ENCODE measurements around the gene METRN. TPM values are rescaled to one million over a fixed set of nuclear protein-coding genes. Genes with fewer than 3 reads are reported as not detected.

Gene METRN
- total RNA-seq, 2 donors from 2014 or later = 28.9 to 58.9 TPM

DNA sequence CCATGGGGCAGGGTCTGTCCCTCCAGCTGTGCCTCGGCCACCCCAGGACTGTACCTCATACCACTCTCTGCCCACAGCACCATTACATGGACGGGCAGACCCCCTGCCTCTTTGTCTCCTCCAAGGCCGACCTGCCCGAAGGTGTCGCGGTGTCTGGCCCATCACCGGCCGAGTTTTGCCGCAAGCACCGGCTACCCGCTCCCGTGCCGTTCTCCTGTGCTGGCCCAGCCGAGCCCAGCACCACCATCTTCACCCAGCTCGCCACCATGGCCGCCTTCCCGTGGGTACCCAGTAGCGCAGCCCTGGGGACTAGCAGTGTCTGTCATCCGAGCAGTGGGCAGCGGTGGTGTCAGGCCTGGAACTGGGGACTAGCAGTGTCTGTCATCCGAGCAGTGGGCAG, 42.1 kb upstream of the METRN start:
- Histone ChIP-seq H3K36me3 (peaks cover 35% of the 10 kb centered on the region), H3K27me3 (replicated peaks; ENCODE audit: insufficient read depth) (no peaks in the 10 kb centered on the region), H3K27ac (no peak overlapping the region), H3K9me3 (no peaks in the 10 kb centered on the region), H3K4me1 (ENCODE audit: control insufficient read depth in 1 of 2, low read depth in 2 of 2) (peaks cover 12 to 27% of the 10 kb centered on the region in 2 donors), H3K4me3 (no peak overlapping the region)
- DNase-seq (ENCODE audit: low spot score) (no peak), ATAC-seq (ENCODE audit: insufficient number of reproducible peaks, low FRiP score, low read depth) (no peak)
- TF ChIP-seq, protein P1, sequence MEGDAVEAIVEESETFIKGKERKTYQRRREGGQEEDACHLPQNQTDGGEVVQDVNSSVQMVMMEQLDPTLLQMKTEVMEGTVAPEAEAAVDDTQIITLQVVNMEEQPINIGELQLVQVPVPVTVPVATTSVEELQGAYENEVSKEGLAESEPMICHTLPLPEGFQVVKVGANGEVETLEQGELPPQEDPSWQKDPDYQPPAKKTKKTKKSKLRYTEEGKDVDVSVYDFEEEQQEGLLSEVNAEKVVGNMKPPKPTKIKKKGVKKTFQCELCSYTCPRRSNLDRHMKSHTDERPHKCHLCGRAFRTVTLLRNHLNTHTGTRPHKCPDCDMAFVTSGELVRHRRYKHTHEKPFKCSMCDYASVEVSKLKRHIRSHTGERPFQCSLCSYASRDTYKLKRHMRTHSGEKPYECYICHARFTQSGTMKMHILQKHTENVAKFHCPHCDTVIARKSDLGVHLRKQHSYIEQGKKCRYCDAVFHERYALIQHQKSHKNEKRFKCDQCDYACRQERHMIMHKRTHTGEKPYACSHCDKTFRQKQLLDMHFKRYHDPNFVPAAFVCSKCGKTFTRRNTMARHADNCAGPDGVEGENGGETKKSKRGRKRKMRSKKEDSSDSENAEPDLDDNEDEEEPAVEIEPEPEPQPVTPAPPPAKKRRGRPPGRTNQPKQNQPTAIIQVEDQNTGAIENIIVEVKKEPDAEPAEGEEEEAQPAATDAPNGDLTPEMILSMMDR (IDR thresholded peaks at IDR 0.05) = no peak

DNA sequence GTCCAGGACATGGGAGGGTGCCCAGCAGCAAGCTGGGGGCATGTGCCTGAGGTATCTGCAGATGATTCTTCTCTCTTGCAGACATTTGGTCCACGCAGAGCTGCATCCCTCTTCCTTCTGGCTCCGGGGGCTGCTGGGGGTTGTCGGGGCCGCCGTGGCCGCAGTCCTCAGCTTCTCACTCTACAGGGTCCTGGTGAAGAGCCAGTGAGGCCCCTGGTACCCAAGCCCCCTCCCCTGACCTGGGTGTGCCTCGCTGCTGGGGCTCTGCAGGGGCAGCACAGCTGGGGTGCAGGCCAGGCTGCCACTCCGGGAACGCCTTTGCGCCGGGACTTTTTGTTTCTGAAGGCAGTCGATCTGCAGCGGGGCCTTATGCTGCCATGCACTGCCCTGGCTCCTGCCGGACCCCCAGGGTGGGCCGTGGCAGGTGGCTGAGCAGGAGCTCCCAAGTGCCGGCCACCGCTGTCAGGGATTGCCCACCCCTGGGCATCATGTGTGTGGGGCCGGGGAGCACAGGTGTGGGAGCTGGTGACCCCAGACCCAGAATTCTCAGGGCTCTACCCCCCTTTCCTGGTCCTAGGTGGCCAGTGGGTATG, 41.4 kb upstream of the METRN start:
- no peak for DNase-seq (ENCODE audit: low spot score)
- Histone ChIP-seq H3K27ac (no peak overlapping the region), H3K36me3 (peaks cover 35% of the 10 kb centered on the region), H3K4me1 (ENCODE audit: control insufficient read depth in 1 of 2, low read depth in 2 of 2) (peaks cover 12 to 27% of the 10 kb centered on the region in 2 donors), H3K27me3 (replicated peaks; ENCODE audit: insufficient read depth) (no peaks in the 10 kb centered on the region), H3K9me3 (no peaks in the 10 kb centered on the region), H3K4me3 (no peak overlapping the region)
- ATAC-seq (ENCODE audit: insufficient number of reproducible peaks, low FRiP score, low read depth) = no peak
- TF ChIP-seq, protein P1 (IDR thresholded peaks at IDR 0.05) = no peak

DNA sequence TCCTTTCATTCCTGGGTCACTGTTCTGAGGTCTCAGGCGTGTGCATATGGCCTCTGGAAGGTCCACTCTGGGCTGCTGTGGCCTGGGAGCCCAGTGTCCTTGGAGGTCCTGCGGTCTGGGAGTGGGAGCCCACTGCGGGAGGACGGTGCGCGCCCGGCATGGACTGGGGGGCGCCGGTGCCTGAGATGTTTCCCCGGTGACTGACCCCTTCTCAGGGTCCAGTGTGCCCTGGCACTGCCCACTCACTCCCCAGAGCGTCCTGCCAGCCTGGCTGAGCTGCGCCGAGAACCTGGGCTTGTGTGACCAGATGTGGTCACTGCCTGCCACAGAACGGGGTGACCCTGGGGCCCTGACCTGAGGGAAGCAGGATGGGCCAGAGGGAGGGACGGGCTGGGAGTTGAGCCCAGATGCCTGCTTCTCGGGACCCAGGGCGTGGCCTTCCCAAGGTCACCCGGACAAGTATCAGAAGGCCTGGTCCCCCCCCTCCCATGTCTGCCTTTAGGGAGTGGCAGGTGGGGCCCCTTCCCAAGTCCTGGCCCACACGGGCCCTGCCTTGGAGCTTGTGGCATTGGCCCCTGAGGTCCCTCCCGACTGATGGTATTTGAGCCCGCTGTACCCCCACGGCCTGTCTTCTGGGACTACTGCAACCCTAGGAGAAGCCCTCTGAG, 40.6 kb upstream of the METRN start:
- no peaks in the 10 kb centered on the region for H3K27me3 ChIP-seq (replicated peaks; ENCODE audit: insufficient read depth)

DNA sequence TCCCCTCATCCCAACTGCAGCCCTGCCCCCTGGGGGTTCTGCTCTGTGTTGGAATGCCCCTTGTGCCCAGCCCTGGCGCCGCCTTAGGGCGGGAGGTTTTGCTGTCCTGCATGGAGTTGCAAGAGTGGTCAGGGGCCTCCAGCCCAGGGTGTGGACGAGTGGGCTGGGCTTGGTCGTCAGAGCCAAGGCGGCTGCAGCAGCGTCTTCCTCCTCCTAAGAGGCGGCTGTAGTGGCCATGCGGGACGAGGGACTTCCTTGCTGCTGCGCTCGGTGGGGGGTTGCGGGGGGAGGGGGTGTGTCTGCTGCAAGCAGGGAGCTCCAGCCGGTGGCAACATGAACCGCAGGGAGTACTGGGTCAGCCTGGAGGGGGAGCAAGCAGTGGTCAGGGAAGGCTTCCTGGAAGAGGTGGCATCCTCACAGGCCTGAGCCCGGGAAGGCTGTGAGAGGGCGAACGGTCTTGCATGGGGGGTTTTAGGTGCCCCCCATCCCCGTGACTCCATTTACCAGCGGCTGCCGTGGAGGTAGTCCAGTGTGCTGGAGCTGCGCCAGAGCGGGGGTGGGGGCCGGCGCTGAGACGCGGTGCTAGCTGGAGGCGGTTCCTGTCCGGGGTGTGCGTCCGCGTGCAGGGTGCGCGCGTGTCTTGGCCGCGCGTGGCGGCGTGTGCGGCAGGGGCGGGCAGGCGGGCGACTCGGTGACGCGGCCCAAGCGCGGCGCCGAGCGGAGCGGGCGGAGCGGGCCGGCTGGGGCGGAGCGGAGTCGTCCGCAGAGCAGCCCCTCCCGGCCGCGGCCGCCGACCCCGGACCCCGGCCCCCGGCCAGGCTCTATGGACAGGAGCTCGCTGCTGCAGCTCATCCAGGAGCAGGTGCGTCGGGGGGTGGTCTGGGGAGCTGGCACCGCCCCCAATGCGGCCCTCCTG, 39.7 kb upstream of the METRN start, which contains the start of gene RHBDL1:
Gene RHBDL1, plus strand, starts transcription at position 704 of the 916 bp plus-strand sequence. Its CDS starts 120 bp downstream, at position 824.
- no peak for DNase-seq (ENCODE audit: low spot score)
- no peak for ATAC-seq (ENCODE audit: insufficient number of reproducible peaks, low FRiP score, low read depth)
- H3K4me3 ChIP-seq = peak within 1 kb of the TSS; percentile 68
- no peaks in the 10 kb centered on the region for H3K9me3 ChIP-seq
- TF ChIP-seq, protein P1 (IDR thresholded peaks at IDR 0.05) = no peak
- no peaks in the 10 kb centered on the region for H3K27me3 ChIP-seq (replicated peaks; ENCODE audit: insufficient read depth)
- peaks cover 28% of the 10 kb centered on the region for H3K36me3 ChIP-seq
- peaks cover 8 to 20% of the 10 kb centered on the region in 2 donors for H3K4me1 ChIP-seq (ENCODE audit: control insufficient read depth in 1 of 2, low read depth in 2 of 2)
- H3K27ac ChIP-seq = peak within 1 kb of the TSS in 1 of 2 donors; percentile 16

More for the DNA sequence above, 40.6 kb upstream of the METRN start:
- Histone ChIP-seq H3K36me3 (peaks cover 35% of the 10 kb centered on the region), H3K9me3 (no peaks in the 10 kb centered on the region), H3K4me3 (no peak overlapping the region), H3K27ac (no peak overlapping the region), H3K4me1 (ENCODE audit: control insufficient read depth in 1 of 2, low read depth in 2 of 2) (peaks cover 8 to 24% of the 10 kb centered on the region in 2 donors)
- TF ChIP-seq, protein P1 (IDR thresholded peaks at IDR 0.05) = no peak
- ATAC-seq (ENCODE audit: insufficient number of reproducible peaks, low FRiP score, low read depth) (no peak), DNase-seq (ENCODE audit: low spot score) (no peak)
